Stimulated activated CD4-positive, alpha-beta T cell treated with anti-CD3 and anti-CD28 coated beads, Interleukin-15, amount 100 ng/mL, for 1 hour (primary cell): Measurements from ENCODE around the gene NCKAP1.
"Not testable (repeated sequence)": the region's sequence is repeated elsewhere in the genome, so short reads cannot be mapped to it uniquely, and the experiment has no call there.

Experiments used
- DNase-seq, 2 donors: peaks; one replicate each; pipeline ENCODE4 v3.0.0-alpha.2; 2020; ENCODE audit warnings: low read depth in 1 of 2, low spot score in 1 of 2

NCKAP1 gene

DNA sequence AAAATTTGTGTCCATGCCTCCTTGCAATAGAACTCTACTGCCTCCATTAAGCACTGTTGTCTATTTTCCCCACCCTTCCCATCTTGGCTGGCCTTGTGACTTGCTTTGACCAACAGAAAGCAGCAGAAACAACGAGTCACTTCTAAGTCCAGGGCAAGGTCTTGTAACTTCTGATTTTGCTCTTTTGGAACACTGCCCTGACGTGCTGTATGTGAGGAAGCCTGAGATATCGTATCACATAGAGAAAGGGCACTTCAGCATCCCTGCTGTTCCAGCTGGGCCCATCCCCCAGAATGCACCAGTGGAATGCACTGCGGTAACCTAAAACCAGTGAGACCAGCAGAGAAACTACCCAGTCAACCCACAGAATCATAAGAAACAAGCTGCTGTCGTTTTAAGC, 28.1 kb downstream of the NCKAP1 start:
- no peak for DNase-seq

GRCh38 chr2:183009249-183009899, 28.9 kb downstream of the NCKAP1 start:
- no peak for DNase-seq

DNA sequence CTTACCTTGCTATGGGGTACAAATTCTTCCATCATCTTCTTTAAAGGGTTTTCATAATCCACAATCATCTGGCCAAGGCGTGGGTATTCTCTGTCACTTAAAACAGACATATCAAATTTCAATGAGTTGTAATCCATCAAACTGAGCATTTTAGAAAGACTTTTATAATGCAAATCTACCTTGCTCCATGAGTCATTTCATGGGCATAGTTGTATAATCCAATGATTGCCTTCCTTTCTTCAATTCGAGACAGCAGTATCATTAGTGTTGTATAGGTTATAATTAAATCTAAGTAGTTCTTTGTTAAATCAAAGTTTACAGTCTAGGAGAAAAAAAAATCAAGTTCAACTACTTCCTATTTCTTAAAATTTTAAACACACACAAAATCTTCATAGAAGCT, 36.3 kb downstream of the NCKAP1 start:
- no peak for DNase-seq

- no peak for DNase-seq
Observed at GRCh38 chr2:183000846-183001245, 37.4 kb downstream of the NCKAP1 start.

DNA sequence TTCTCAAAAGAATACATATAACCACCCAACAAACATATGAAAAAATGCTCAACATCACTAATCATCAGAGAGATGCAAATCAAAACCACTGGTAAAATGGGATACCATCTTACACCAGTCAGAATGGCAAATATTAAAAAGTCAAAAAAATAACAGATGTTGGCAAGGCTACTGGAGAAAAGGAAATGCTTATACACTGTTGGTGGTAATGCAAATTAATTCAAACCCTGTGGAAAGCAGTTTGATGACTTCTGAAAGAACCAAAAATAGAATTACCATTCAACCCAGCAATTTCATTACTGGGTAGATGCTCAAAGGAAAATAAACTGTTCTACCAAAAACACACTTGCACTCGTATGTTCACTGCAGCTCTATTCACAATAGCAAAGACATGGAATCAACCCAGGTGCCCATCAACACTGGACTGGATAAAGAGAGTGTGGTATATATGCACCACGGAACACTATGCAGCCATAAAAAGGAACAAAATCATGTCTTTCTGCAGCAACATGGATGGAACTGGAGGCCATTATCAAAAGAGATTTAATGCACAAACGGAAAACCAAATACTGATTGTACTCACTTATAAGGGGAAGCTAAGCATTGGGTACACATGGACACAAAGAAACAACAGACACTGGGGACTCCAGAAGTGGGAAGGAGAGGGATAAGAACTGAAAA, 38.8 kb downstream of the NCKAP1 start:
- DNase-seq = no peak

GRCh38 chr2:182994228-182994912, 43.9 kb downstream of the NCKAP1 start:
- DNase-seq = no peak

GRCh38 chr2:182982941-182983340, 55.3 kb downstream of the NCKAP1 start:
- DNase-seq = no peak

DNA sequence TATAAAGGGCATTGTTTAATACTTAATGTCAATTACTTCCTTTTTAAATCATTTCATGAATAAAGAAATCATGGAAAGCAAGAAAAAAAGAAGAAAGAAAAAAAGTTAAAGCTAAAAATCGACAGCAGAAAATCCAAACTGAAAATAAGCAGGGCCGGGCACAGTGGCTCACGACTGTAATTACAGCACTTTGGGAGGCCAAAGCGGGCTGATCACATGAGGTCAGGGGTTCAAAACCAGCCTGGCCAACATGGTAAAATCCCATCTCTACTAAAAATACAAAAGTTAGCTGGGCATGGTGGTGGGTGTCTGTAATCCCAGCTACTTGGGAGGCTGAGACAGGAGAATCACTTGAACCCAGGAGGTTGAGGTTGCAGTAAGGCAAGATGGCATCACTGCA, 56.8 kb downstream of the NCKAP1 start:
- not testable (repeated sequence) for DNase-seq

GRCh38 chr2:182980652-182981051, 57.6 kb downstream of the NCKAP1 start:
- no peak for DNase-seq

GRCh38 chr2:182980115-182980514, 58.1 kb downstream of the NCKAP1 start:
- DNase-seq = no peak

DNA sequence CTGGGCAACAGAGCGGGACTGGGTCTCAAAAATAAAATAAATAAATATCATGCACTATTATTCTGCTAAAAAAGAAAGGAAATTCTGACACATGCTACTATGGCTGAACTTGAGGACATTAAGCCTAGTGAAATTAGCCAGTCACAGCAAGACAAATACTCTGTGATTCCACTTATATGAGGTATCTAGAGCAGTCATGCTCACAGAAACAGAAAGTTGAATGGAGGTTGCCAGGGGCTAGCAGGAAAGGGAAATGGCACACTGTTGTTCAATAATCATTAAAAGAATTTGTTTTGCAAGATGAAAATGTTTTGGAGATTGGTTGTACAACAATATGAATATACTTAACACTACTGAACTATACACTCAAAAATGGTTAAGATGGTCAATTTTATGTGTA, 60.8 kb downstream of the NCKAP1 start:
- no peak for DNase-seq

GRCh38 chr2:182973441-182974352, 64.6 kb downstream of the NCKAP1 start:
- no peak for DNase-seq

DNA sequence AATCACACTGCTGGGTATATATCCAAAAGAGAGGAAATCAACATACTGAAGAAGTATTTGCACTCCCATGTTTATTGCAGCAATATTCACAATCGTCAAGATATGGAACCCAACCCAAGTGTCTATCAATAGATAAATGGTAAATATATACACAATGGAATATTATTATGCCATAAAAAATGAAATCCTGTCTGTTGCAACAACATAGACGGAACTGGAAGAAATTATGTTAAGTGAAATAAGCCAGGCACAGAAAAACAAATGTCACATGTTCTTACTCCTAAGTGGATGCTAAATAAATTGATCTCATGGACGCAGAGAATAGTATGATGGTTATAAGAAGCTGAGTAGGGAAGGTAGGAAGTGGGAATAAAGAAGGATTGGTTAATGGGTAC, 65.7 kb downstream of the NCKAP1 start:
- DNase-seq = no peak

- no peak for DNase-seq
Observed at GRCh38 chr2:182971820-182972547, 66.3 kb downstream of the NCKAP1 start.

- no peak for DNase-seq
Observed at GRCh38 chr2:182970486-182970885, 67.8 kb downstream of the NCKAP1 start.

- DNase-seq = no peak
Observed at GRCh38 chr2:182968493-182968892, 69.8 kb downstream of the NCKAP1 start.

GRCh38 chr2:182966356-182966755, 71.9 kb downstream of the NCKAP1 start:
- not testable (repeated sequence) for DNase-seq

GRCh38 chr2:182962641-182963040, 75.6 kb downstream of the NCKAP1 start:
- no peak for DNase-seq

DNA sequence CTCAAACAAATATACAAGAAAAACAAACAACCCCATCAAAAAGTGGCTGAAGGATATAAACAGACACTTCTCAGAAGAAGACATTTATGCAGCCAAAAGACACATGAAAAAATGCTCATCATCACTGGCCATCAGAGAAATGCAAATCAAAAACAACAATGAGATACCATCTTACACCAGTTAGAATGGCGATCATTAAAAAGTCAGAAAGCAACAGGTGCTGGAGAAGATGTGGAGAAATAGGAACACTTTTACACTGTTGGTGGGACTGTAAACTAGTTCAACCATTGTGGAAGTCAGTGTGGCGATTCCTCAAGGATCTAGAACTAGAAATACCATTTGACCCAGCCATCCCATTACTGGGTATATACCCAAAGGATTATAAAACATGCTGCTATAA, 77.4 kb downstream of the NCKAP1 start:
- DNase-seq = not testable (repeated sequence)

DNA sequence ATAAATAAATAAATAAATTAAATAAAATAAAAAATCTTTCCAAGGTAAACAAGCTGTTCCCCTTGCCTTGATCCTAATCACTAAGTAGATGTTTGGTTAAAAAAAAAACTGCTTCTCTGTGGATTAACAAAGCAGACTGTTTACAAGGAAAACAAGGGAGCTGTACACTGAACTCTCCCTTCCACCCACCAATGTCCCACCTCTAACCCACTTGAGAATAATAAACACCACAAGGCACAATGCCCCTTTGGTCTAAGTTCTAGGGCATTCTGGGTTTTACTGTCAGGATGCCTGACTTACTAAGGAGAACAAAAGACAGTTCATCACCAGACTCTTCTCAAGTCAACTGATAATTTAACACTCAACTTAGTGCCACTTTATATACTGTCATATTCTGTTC, 83.5 kb downstream of the NCKAP1 start:
- no peak for DNase-seq
